ENCODE measurements around the gene DCLK2. TPM values are rescaled to one million over a fixed set of nuclear protein-coding genes. Genes with fewer than 3 reads are reported as not detected.

Gene DCLK2
- total and polyA plus RNA-seq, 2 of the 4 experiments (the other 2 are of a cell fraction) = 11.3 to 15.5 TPM

DNA sequence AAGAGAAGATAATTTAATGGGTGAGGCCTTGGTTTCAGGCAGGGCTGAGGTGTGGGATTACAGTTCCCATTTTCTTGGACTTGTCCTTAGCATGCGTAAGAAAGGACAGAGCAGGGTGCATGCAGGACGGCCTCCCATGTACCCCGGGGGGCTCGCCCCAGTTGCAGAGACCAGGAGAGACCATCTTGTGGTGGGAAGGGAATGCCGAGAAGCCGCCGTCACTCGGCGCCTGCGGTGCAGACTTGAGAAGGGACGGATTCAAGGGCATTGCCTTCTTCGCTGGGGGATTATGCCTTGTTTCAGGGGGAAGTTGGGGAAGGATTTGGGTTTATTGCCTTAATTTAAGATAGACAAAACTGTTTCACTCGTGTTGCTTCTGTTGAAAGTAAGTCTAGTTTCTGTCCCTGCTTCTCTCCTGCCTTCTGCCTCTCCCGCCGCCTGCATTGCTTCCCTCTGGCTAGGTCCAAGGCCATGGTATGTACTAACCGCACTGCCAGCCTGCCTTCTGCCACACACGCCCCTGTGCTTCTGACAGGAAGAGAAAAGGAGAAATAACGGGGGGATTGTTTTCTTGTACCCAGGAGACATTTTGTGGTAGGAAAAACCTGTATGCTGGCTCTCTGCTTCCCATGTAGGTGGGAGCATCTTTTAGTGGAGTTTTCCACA lies 175.9 kb downstream of the DCLK2 start:
- Histone ChIP-seq H3K79me1 (ENCODE audit: low read depth in 1 of 2, low read length in 2 of 2) (no peaks in the 10 kb centered on the region), H3K23ac (ENCODE audit: low read depth, low read length) (no peak overlapping the region), H2AK9ac (replicated peaks; ENCODE audit: low read depth, low read length, poor library complexity) (no peak overlapping the region), H3K4ac (ENCODE audit: low read depth, low read length) (no peak overlapping the region), H4K5ac (ENCODE audit: low read depth, low read length) (no peak overlapping the region), H3K56ac (ENCODE audit: extremely low read depth, insufficient read depth, low read length) (no peak overlapping the region), H3K9me3 (ENCODE audit: control insufficient read depth, insufficient read depth, low read length) (no peaks in the 10 kb centered on the region), H3K27me3 (ENCODE audit: control insufficient read depth, insufficient read depth, low read length) (no peaks in the 10 kb centered on the region), H2BK15ac (ENCODE audit: low read depth, low read length) (no peak overlapping the region), H4K8ac (ENCODE audit: low read depth in 2 of 2, low read length in 2 of 2) (no peak overlapping the region), H3K4me2 (ENCODE audit: low read depth, low read length) (no peak overlapping the region), H2AFZ (replicated peaks; ENCODE audit: low read length, poor library complexity) (no peak overlapping the region), H3K36me3 (ENCODE audit: control insufficient read depth, insufficient read depth, low read length) (peaks cover 23% of the 10 kb centered on the region), H3K14ac (replicated peaks; ENCODE audit: low read depth, low read length) (no peak overlapping the region), H3K18ac (ENCODE audit: low read depth, low read length) (no peak overlapping the region), H2BK5ac (ENCODE audit: low read depth, low read length, poor library complexity, severe bottlenecking) (no peak overlapping the region), H2BK120ac (ENCODE audit: low read depth, low read length) (no peak overlapping the region), H3K27ac (ENCODE audit: insufficient read depth, low read length) (no peak overlapping the region), H3K9me1 (ENCODE audit: insufficient read depth, low read length) (no peaks in the 10 kb centered on the region; the same call in 1 of the 2 replicates), H4K91ac (ENCODE audit: insufficient read depth, low read depth, low read length) (no peak overlapping the region), H2AK5ac (ENCODE audit: low read depth, low read length) (no peak overlapping the region), H2BK20ac (ENCODE audit: low read depth, low read length) (no peak overlapping the region), H3K4me3 (ENCODE audit: insufficient read depth, low read depth, low read length) (no peak overlapping the region), H3K4me1 (ENCODE audit: control insufficient read depth, insufficient read depth, low read length) (peaks cover 4% of the 10 kb centered on the region; the same call in 1 of the 2 replicates), H3K9ac (ENCODE audit: low read depth, low read length) (no peak overlapping the region), H4K20me1 (ENCODE audit: insufficient read depth, low read length) (no peaks in the 10 kb centered on the region)
- CTCF ChIA-PET = no interaction called here
- in situ Hi-C loops (cut with MboI; ENCODE audit: low sequenced_read_pairs) (no loop called here), intact Hi-C loops (cut with micrococcal nuclease) (no loop called here), dilution Hi-C loops (cut with HindIII; ENCODE audit: low sequenced_read_pairs, unreplicated experiment) (no loop called here)
- ATAC-seq (ENCODE audit: low read depth) (no peak), DNase-seq (no peak)
- TF ChIP-seq RCOR1 (IDR thresholded peaks at IDR 0.05; ENCODE audit: insufficient replicate concordance, low read length) = no peak
- TF ChIP-seq CTCF (conservative IDR thresholded peaks at IDR 0.05; ENCODE audit: low read depth, low read length) = no peak
- TF ChIP-seq CEBPB (IDR thresholded peaks at IDR 0.05; ENCODE audit: low read depth, low read length) = no peak
- BruUV-seq (replicated peaks) = no TSS peak
- WGBS, 2 experiments (ENCODE audit: extremely low coverage in 2 of 2, insufficient read length in 1 of 2) = 100% methylated on average over 2 of the region's 18 CpGs; no CpG with 5 or more reads in 1 of the 2 experiments
- POLR2A ChIA-PET (ENCODE audit: unreplicated experiment) = no interaction called here

Measured in IMR-90 (cell line).